HCT116 (cell line): ENCODE data around the gene BMERB1. TPM values are rescaled to one million over a fixed set of nuclear protein-coding genes. Genes with fewer than 3 reads are reported as not detected.

Experiments used
- ATAC-seq: fragments of 200-7000 bp; cut with Tn5 transposase; 2 replicates; pipeline ENCODE4 v1.9.1; 2020; ENCODE audit warnings: mild to moderate bottlenecking, moderate library complexity
- BruUV-seq: library from RNA; stranded (reverse); fragments of 400-500 nt; replicated peaks from 2 replicates; lab custom pipeline; 2021; lab: Mats Ljungman, UMichigan
- CTCF ChIA-PET: fragments of 300-600 bp; sonication (Branson Sonifier 250); formaldehyde crosslinking; loops from one replicate; lab custom pipeline; 2021; ENCODE audit warnings: antibody characterized with exemption; lab: Charles Lee
- POLR2A ChIA-PET: fragments of 300-600, 350-600 bp; sonication (Branson Sonifier 250); formaldehyde crosslinking; loops from one replicate; lab custom pipeline; 2021; ENCODE audit warnings: antibody characterized with exemption; lab: Charles Lee
- RAD21 ChIA-PET, 2 experiments: fragments of 300-600 bp; sonication (Branson Sonifier 250); formaldehyde crosslinking; loops; one replicate each; lab custom pipeline; 2023; ENCODE audit warnings: low total read pairs in 2 of 2; ENCODE audit not compliant: uncharacterized antibody in 2 of 2, unreplicated experiment in 2 of 2, low non-redundant PET in 1 of 2; lab: Charles Lee
- DNase-seq: peaks from one replicate; pipeline ENCODE4 v3.0.0-alpha.2; 2010; ENCODE audit warnings: low read depth, low spot score
- H2AFZ ChIP-seq: fragments of 200-600 bp; shearing (Covaris generic), sonication (generic); 2 replicates; pipeline ENCODE4 v1.6.1; 2017; ENCODE audit warnings: low read depth, mixed run types, mixed read lengths, antibody characterized with exemption, low read length; ENCODE audit not compliant: poor library complexity, severe bottlenecking
- H3K27ac ChIP-seq: 2 replicates; pipeline ENCODE4 v1.5.1; 2012; ENCODE audit warnings: low read depth, low read length
- H3K27me3 ChIP-seq: fragments of 200-600 bp; sonication (generic); 2 replicates; pipeline ENCODE4 v1.6.1; 2016; ENCODE audit warnings: mixed run types, low read length, mixed read lengths; ENCODE audit not compliant: insufficient read depth
- H3K36me3 ChIP-seq, 2 experiments: fragments of 200-500 bp in 1 of 2; fragments of 200-600 bp in 1 of 2; sonication (Bioruptor generic) in 1 of 2; sonication (generic) in 1 of 2; 2 replicates each; pipeline versions ENCODE4 v1.5.1 to v1.6.1; 2014 to 2016; ENCODE audit warnings: low read length in 2 of 2, inconsistent platforms in 1 of 2, mixed read lengths in 1 of 2, mixed run types in 1 of 2; ENCODE audit not compliant: insufficient read depth in 2 of 2, control insufficient read depth in 1 of 2
- H3K4me1 ChIP-seq, 2 experiments: fragments of 200-600 bp in 1 of 2; sonication (generic) in 1 of 2; 2 replicates each; pipeline versions ENCODE4 v1.5.1 to v1.6.1; 2012 to 2017; ENCODE audit warnings: low read length in 2 of 2, inconsistent platforms in 1 of 2, mild to moderate bottlenecking in 1 of 2, mixed read lengths in 1 of 2, mixed run types in 1 of 2, moderate library complexity in 1 of 2; ENCODE audit not compliant: insufficient read depth in 2 of 2, control insufficient read depth in 1 of 2
- H3K4me2 ChIP-seq: fragments of 200-600 bp; sonication (generic); 2 replicates; pipeline ENCODE4 v1.6.1; 2017; ENCODE audit warnings: mixed run types, low read length, mixed read lengths
- H3K4me3 ChIP-seq, 2 experiments: fragments of 200-600 bp in 1 of 2; sonication (generic) in 1 of 2; replicated peaks in 1 of 2; 2 replicates each; pipeline ENCODE4 v1.5.1; 2011 to 2016; ENCODE audit warnings: low read length in 2 of 2, control low read depth in 1 of 2, low read depth in 1 of 2, mild to moderate bottlenecking in 1 of 2, mixed read lengths in 1 of 2, mixed run types in 1 of 2
- H3K79me2 ChIP-seq: fragments of 200-600 bp; sonication (generic); 2 replicates; pipeline ENCODE4 v1.6.1; 2017; ENCODE audit warnings: mild to moderate bottlenecking, mixed run types, low read length, moderate library complexity, mixed read lengths; ENCODE audit not compliant: insufficient read depth
- H3K9ac ChIP-seq: fragments of 200-600 bp; sonication (generic); 2 replicates; pipeline ENCODE4 v1.6.1; 2016; ENCODE audit warnings: low read length, mixed read lengths
- H3K9me2 ChIP-seq: fragments of 200-600 bp; sonication (generic), shearing (Covaris generic); 2 replicates; pipeline ENCODE4 v1.6.1; 2017; ENCODE audit warnings: mixed run types, mild to moderate bottlenecking, moderate library complexity; ENCODE audit not compliant: insufficient read depth
- H3K9me3 ChIP-seq, 2 experiments: fragments of 200-500 bp in 1 of 2; fragments of 200-600 bp in 1 of 2; sonication (Bioruptor generic) in 1 of 2; sonication (generic) in 1 of 2; 2 replicates each; pipeline ENCODE4 v1.6.1; 2014 to 2017; ENCODE audit warnings: low read length in 2 of 2, mixed read lengths in 2 of 2, inconsistent platforms in 1 of 2, low read depth in 1 of 2, mild to moderate bottlenecking in 1 of 2, mixed run types in 1 of 2, moderate library complexity in 1 of 2; ENCODE audit not compliant: control insufficient read depth in 1 of 2, insufficient read depth in 1 of 2
- H4K20me1 ChIP-seq: fragments of 200-600 bp; sonication (generic), shearing (Covaris generic); 2 replicates; pipeline ENCODE4 v1.6.1; 2017; ENCODE audit warnings: mixed run types, mild to moderate bottlenecking, moderate library complexity; ENCODE audit not compliant: insufficient read depth
- CBX3 ChIP-seq: IDR thresholded peaks from 2 replicates; pipeline ENCODE4 v1.6.1; 2012; ENCODE audit warnings: low read depth
- EGR1 ChIP-seq: IDR thresholded peaks from 2 replicates; pipeline ENCODE4 v1.6.1; 2012; ENCODE audit warnings: low read depth
- ELF1 ChIP-seq: IDR thresholded peaks from 2 replicates; pipeline ENCODE4 v1.6.1; 2012; ENCODE audit warnings: low read depth, borderline replicate concordance
- EZH2 ChIP-seq: fragments of 200-600 bp; sonication (generic); IDR thresholded peaks from 2 replicates; pipeline ENCODE4 v1.6.1; 2017; ENCODE audit warnings: antibody characterized with exemption, mixed run types
- FOSL1 ChIP-seq: IDR thresholded peaks from 2 replicates; pipeline ENCODE4 v1.6.1; 2012; ENCODE audit warnings: low read depth
- JUND ChIP-seq: IDR thresholded peaks from 2 replicates; pipeline ENCODE4 v1.6.1; 2012
- MAX ChIP-seq: IDR thresholded peaks from 2 replicates; pipeline ENCODE4 v1.6.1; 2012
- POLR2A ChIP-seq: IDR thresholded peaks from 2 replicates; pipeline ENCODE4 v1.7.0; 2011; ENCODE audit warnings: borderline replicate concordance; ENCODE audit not compliant: insufficient read depth, insufficient read length; ENCODE audit errors: extremely low read depth
- POLR2AphosphoS5 ChIP-seq: IDR thresholded peaks from 2 replicates; pipeline ENCODE4 v1.6.1; 2011; ENCODE audit warnings: mild to moderate bottlenecking, low read depth, low read length, moderate library complexity
- RAD21 ChIP-seq: IDR thresholded peaks from 2 replicates; pipeline ENCODE4 v1.6.1; 2012; ENCODE audit warnings: low read depth, mild to moderate bottlenecking
- SIN3A ChIP-seq: IDR thresholded peaks from 2 replicates; pipeline ENCODE4 v1.6.1; 2012; ENCODE audit warnings: low read depth
- SP1 ChIP-seq: IDR thresholded peaks from 2 replicates; pipeline ENCODE4 v1.6.1; 2012; ENCODE audit warnings: low read depth
- SRF ChIP-seq: IDR thresholded peaks from 2 replicates; pipeline ENCODE4 v1.6.1; 2012; ENCODE audit warnings: low read depth
- TCF7L2 ChIP-seq: IDR thresholded peaks from 2 replicates; pipeline ENCODE4 v1.7.0; 2011; ENCODE audit warnings: borderline replicate concordance, inconsistent platforms; ENCODE audit not compliant: insufficient read depth, insufficient read length; ENCODE audit errors: extremely low read depth
- YY1 ChIP-seq: IDR thresholded peaks from 2 replicates; pipeline ENCODE4 v1.6.1; 2011; ENCODE audit warnings: low read length, low read depth, moderate library complexity, mild to moderate bottlenecking; ENCODE audit not compliant: insufficient replicate concordance; ENCODE audit errors: extremely low read depth
- ZBTB33 ChIP-seq: IDR thresholded peaks from 2 replicates; pipeline ENCODE4 v1.6.1; 2011; ENCODE audit warnings: mild to moderate bottlenecking, low read length, moderate library complexity; ENCODE audit not compliant: insufficient replicate concordance; ENCODE audit errors: extremely low read depth
- ZFX ChIP-seq: fragments of 450-650 bp; IDR thresholded peaks from 2 replicates; pipeline ENCODE4 v1.6.1; 2017
- ZNF274 ChIP-seq: fragments of 200-500 bp; sonication (Bioruptor generic); IDR thresholded peaks from 2 replicates; pipeline ENCODE4 v1.6.1; 2014; ENCODE audit warnings: mild to moderate bottlenecking, low read depth, low read length, inconsistent platforms
- intact Hi-C: fragments of 100-400 bp; cut with micrococcal nuclease; formaldehyde crosslinking; loops from 2 replicates; pipeline ENCODE4 v1.10.0; 2022
- total RNA-seq: library from RNA; stranded (reverse); gene quantifications from one replicate; pipeline ENCODE4 v1.2.1, GENCODE V29; 2021; ENCODE audit not compliant: unreplicated experiment

BMERB1 gene
- total RNA-seq, 1 experiment from 2014 or later: 43.6 TPM

GRCh38 chr16:15507959-15508627 lies 73.7 kb downstream of the BMERB1 start:
- H3K36me3 ChIP-seq: no peaks in the 10 kb centered on the region
- H3K4me2 ChIP-seq: no peak overlapping the region
- H3K27me3 ChIP-seq: no peaks in the 10 kb centered on the region
- H3K9me2 ChIP-seq: no peaks in the 10 kb centered on the region
- no TSS peak for BruUV-seq
- H3K4me3 ChIP-seq: no peak overlapping the region
- intact Hi-C loops: no loop called here
- ATAC-seq (no peak), DNase-seq (no peak)
- no peaks in the 10 kb centered on the region for H3K79me2 ChIP-seq
- H3K9ac ChIP-seq: no peak overlapping the region
- peaks cover under 1 to 31% of the 10 kb centered on the region in 2 experiments; a peak in 3 of 4 replicates for H3K4me1 ChIP-seq
- POLR2A ChIA-PET: no interaction called here
- no peaks in the 10 kb centered on the region for H4K20me1 ChIP-seq
- RAD21 ChIA-PET: no interaction called here
- no peak overlapping the region for H3K27ac ChIP-seq
- CTCF ChIA-PET: no interaction called here
- no peak for TF ChIP-seq YY1
- no peak for TF ChIP-seq FOSL1
- no peak overlapping the region for H2AFZ ChIP-seq
- no peaks in the 10 kb centered on the region for H3K9me3 ChIP-seq

- H4K20me1 ChIP-seq: no peaks in the 10 kb centered on the region
- H3K4me2 ChIP-seq: no peak overlapping the region
- DNase-seq (no peak), ATAC-seq (no peak)
- no peak overlapping the region for H3K4me3 ChIP-seq
- no peaks in the 10 kb centered on the region for H3K79me2 ChIP-seq
- intact Hi-C loops: no loop called here
- no peaks in the 10 kb centered on the region for H3K9me3 ChIP-seq
- ChIA-PET POLR2A (no interaction called here), CTCF (interaction anchor here (1.5 kb wide), 1 partner anchor 81 kb away, joined by 8 read pairs; no protein-coding TSS in a partner anchor), RAD21 (no interaction called here)
- no peak overlapping the region for H3K9ac ChIP-seq
- no peak overlapping the region for H2AFZ ChIP-seq
- H3K27me3 ChIP-seq: no peaks in the 10 kb centered on the region
- H3K9me2 ChIP-seq: no peaks in the 10 kb centered on the region
- no TSS peak for BruUV-seq
- H3K27ac ChIP-seq: no peak overlapping the region
- H3K36me3 ChIP-seq: no peaks in the 10 kb centered on the region
- peaks cover 0 to 27% of the 10 kb centered on the region in 2 experiments; a peak in 2 of 4 replicates for H3K4me1 ChIP-seq
- no peak for TF ChIP-seq EGR1
- TF ChIP-seq ZFX: no peak
- TF ChIP-seq JUND: no peak
- no peak for TF ChIP-seq EZH2
- TF ChIP-seq POLR2A: no peak
- no peak for TF ChIP-seq RAD21
- no peak for TF ChIP-seq POLR2AphosphoS5
- no peak for TF ChIP-seq ELF1
- TF ChIP-seq ZNF274: no peak
- no peak for TF ChIP-seq CBX3
- no peak for TF ChIP-seq SIN3A
- TF ChIP-seq SRF: no peak
- TF ChIP-seq SP1: no peak
- no peak for TF ChIP-seq TCF7L2
- no peak for TF ChIP-seq MAX
- TF ChIP-seq ZBTB33: no peak
Measured at GRCh38 chr16:15509051-15509592, 74.7 kb downstream of the BMERB1 start.
